WERI-Rb-1 (cell line): ENCODE measurements around the gene PXYLP1.

Experiments used
- DNase-seq: peaks from one replicate; pipeline ENCODE4 v3.0.0-alpha.2; 2020
- H3K27ac ChIP-seq: fragments of 250-450 bp; sonication (Bioruptor Pico); 2 replicates; pipeline ENCODE4 v1.5.1; 2020; ENCODE audit warnings: mild to moderate bottlenecking, moderate library complexity
- H3K27me3 ChIP-seq: fragments of 250-450 bp; sonication (Bioruptor Pico); 2 replicates; pipeline ENCODE4 v1.5.1; 2021; ENCODE audit warnings: mild to moderate bottlenecking, low read depth, moderate library complexity; ENCODE audit not compliant: insufficient read depth, severe bottlenecking
- H3K36me3 ChIP-seq: fragments of 250-450 bp; sonication (Bioruptor Pico); 2 replicates; pipeline ENCODE4 v1.5.1; 2020; ENCODE audit warnings: mild to moderate bottlenecking, moderate library complexity
- H3K4me3 ChIP-seq: 2 replicates; pipeline ENCODE4 v1.5.1; 2011; ENCODE audit warnings: low read depth, mild to moderate bottlenecking, control low read depth, low read length
- H3K9me3 ChIP-seq: fragments of 250-450 bp; sonication (Bioruptor Pico); 2 replicates; pipeline ENCODE4 v1.5.1; 2021; ENCODE audit warnings: mild to moderate bottlenecking, moderate library complexity; ENCODE audit not compliant: severe bottlenecking
- CTCF ChIP-seq: IDR thresholded peaks from 2 replicates; pipeline ENCODE4 v1.5.1; 2011; ENCODE audit warnings: low read depth, mild to moderate bottlenecking, control low read depth, inconsistent platforms, low read length

The PXYLP1 gene

GRCh38 chr3:141223673-141224166 lies 7.9 kb upstream of the PXYLP1 start:
- Histone ChIP-seq H3K9me3 (no peaks in the 10 kb centered on the region), H3K27me3 (no peaks in the 10 kb centered on the region), H3K27ac (no peak overlapping the region), H3K4me3 (no peak overlapping the region), H3K36me3 (no peaks in the 10 kb centered on the region)
- DNase-seq: no peak
- no peak for TF ChIP-seq CTCF

GRCh38 chr3:141225939-141226338 lies 5.7 kb upstream of the PXYLP1 start:
- no peak for TF ChIP-seq CTCF
- no peak overlapping the region for H3K4me3 ChIP-seq
- H3K27me3 ChIP-seq: no peaks in the 10 kb centered on the region
- H3K27ac ChIP-seq: no peak overlapping the region
- H3K9me3 ChIP-seq: no peaks in the 10 kb centered on the region
- no peaks in the 10 kb centered on the region for H3K36me3 ChIP-seq
- DNase-seq: no peak

- H3K9me3 ChIP-seq: no peaks in the 10 kb centered on the region
- H3K27ac ChIP-seq: no peak overlapping the region
- H3K27me3 ChIP-seq: no peaks in the 10 kb centered on the region
- H3K4me3 ChIP-seq: no peak overlapping the region
- no peak for TF ChIP-seq CTCF
- no peak for DNase-seq
- no peaks in the 10 kb centered on the region for H3K36me3 ChIP-seq
Measured at GRCh38 chr3:141227216-141227615, 4.4 kb upstream of the PXYLP1 start.

GRCh38 chr3:141227752-141228151 lies 3.9 kb upstream of the PXYLP1 start:
- Histone ChIP-seq H3K4me3 (no peak overlapping the region), H3K27ac (no peak overlapping the region), H3K36me3 (no peaks in the 10 kb centered on the region), H3K9me3 (no peaks in the 10 kb centered on the region), H3K27me3 (no peaks in the 10 kb centered on the region)
- DNase-seq: no peak
- no peak for TF ChIP-seq CTCF

GRCh38 chr3:141228395-141228794 lies 3.2 kb upstream of the PXYLP1 start:
- H3K27ac ChIP-seq: no peak overlapping the region
- no peaks in the 10 kb centered on the region for H3K27me3 ChIP-seq
- H3K9me3 ChIP-seq: no peaks in the 10 kb centered on the region
- 0 out of 2 replicates have a peak, but pooled peaks have one; percentile 14 for TF ChIP-seq CTCF
- H3K36me3 ChIP-seq: no peaks in the 10 kb centered on the region
- H3K4me3 ChIP-seq: no peak overlapping the region
- DNase-seq: no peak

- Histone ChIP-seq H3K9me3 (no peaks in the 10 kb centered on the region), H3K4me3 (no peak overlapping the region), H3K36me3 (no peaks in the 10 kb centered on the region), H3K27ac (no peak overlapping the region), H3K27me3 (no peaks in the 10 kb centered on the region)
- TF ChIP-seq CTCF: no peak
- no peak for DNase-seq
Measured at GRCh38 chr3:141229132-141229531, 2.5 kb upstream of the PXYLP1 start.
